Chondrocyte (in vitro differentiated cells): Measurements from ENCODE around the gene TTLL10. TPM values are rescaled to one million over a fixed set of nuclear protein-coding genes. Genes with fewer than 3 reads are reported as not detected.

Source experiments
- DNase-seq: peaks from one replicate; pipeline ENCODE4 v3.0.0; 2021; ENCODE audit warnings: mixed read lengths, low spot score
- H3K27ac Mint-ChIP-seq: one replicate; pipeline ENCODE4 v1.8.0; 2021; ENCODE audit warnings: mild to moderate bottlenecking, moderate library complexity, mixed read lengths; ENCODE audit not compliant: unreplicated experiment
- H3K27me3 Mint-ChIP-seq: 2 replicates; pipeline ENCODE4 v1.8.0; 2021; ENCODE audit warnings: low read depth, mixed read lengths
- H3K36me3 Mint-ChIP-seq: 2 replicates; pipeline ENCODE4 v1.8.0; 2021; ENCODE audit warnings: low read depth, mixed read lengths
- H3K4me1 Mint-ChIP-seq: 2 replicates; pipeline ENCODE4 v1.8.0; 2021; ENCODE audit warnings: low read depth, mild to moderate bottlenecking, mixed read lengths
- H3K4me3 Mint-ChIP-seq: one replicate; pipeline ENCODE4 v1.8.0; 2021; ENCODE audit warnings: mild to moderate bottlenecking, moderate library complexity, mixed read lengths; ENCODE audit not compliant: unreplicated experiment
- H3K9me3 Mint-ChIP-seq: 2 replicates; pipeline ENCODE4 v1.8.0; 2021; ENCODE audit warnings: low read depth, mixed read lengths
- CTCF ChIP-seq: fragments of 200-600 bp; sonication (generic); IDR thresholded peaks from 2 replicates; pipeline ENCODE4 v1.5.0; 2021; ENCODE audit warnings: antibody characterized with exemption, mild to moderate bottlenecking, moderate library complexity
- total RNA-seq: library from RNA; stranded (reverse); gene quantifications from 3 replicates; pipeline ENCODE4 v1.2.1, GENCODE V29; 2021

TTLL10 gene
- total RNA-seq, 1 donor from 2014 or later: not detected

- H3K27me3 Mint-ChIP-seq: no peaks in the 10 kb centered on the region
Measured at GRCh38 chr1:1205769-1206375, 32.2 kb downstream of the TTLL10 start.

GRCh38 chr1:1206376-1206965 is 32.8 kb downstream of the TTLL10 start, which contains the start of gene TNFRSF18:
Gene TNFRSF18 (minus strand): TSS chr1:1206592. CDS start chr1:1206571, 21 bp downstream.
- Mint-ChIP-seq H3K4me3 (no peak within 1 kb of the TSS), H3K36me3 (no peaks in the 10 kb centered on the region), H3K9me3 (no peaks in the 10 kb centered on the region), H3K27me3 (no peaks in the 10 kb centered on the region), H3K4me1 (peaks cover 12% of the 10 kb centered on the region), H3K27ac (no peak within 1 kb of the TSS)
- peak; percentile 82 for DNase-seq
- no peak for TF ChIP-seq CTCF

More at GRCh38 chr1:1205769-1206375, 32.2 kb downstream of the TTLL10 start:
- no peak for TF ChIP-seq CTCF
- H3K36me3 Mint-ChIP-seq: no peaks in the 10 kb centered on the region
- no peaks in the 10 kb centered on the region for H3K9me3 Mint-ChIP-seq
- no peak overlapping the region for H3K4me3 Mint-ChIP-seq
- peak; percentile 87 for DNase-seq
- peaks cover 12% of the 10 kb centered on the region for H3K4me1 Mint-ChIP-seq
- H3K27ac Mint-ChIP-seq: no peak overlapping the region

- Mint-ChIP-seq H3K4me1 (peaks cover 12% of the 10 kb centered on the region), H3K36me3 (no peaks in the 10 kb centered on the region), H3K27ac (no peak overlapping the region), H3K4me3 (no peak overlapping the region), H3K9me3 (no peaks in the 10 kb centered on the region), H3K27me3 (no peaks in the 10 kb centered on the region)
- peak; percentile 82 for DNase-seq
- TF ChIP-seq CTCF: peak; percentile 22
Measured at GRCh38 chr1:1206966-1207531, 33.4 kb downstream of the TTLL10 start.

- TF ChIP-seq CTCF: no peak
- Mint-ChIP-seq H3K9me3 (no peaks in the 10 kb centered on the region), H3K4me3 (no peak overlapping the region), H3K27me3 (no peaks in the 10 kb centered on the region), H3K36me3 (no peaks in the 10 kb centered on the region), H3K27ac (no peak overlapping the region), H3K4me1 (peaks cover 12% of the 10 kb centered on the region)
- DNase-seq: peak; percentile 50
Measured at GRCh38 chr1:1207571-1207892, 33.9 kb downstream of the TTLL10 start.

- peak overlapping the region; percentile 73 for H3K27ac Mint-ChIP-seq
Measured at GRCh38 chr1:1208713-1209433, 35.2 kb downstream of the TTLL10 start.

More at GRCh38 chr1:1208713-1209433, 35.2 kb downstream of the TTLL10 start:
- H3K9me3 Mint-ChIP-seq: no peaks in the 10 kb centered on the region
- TF ChIP-seq CTCF: no peak
- peak; percentile 88 for DNase-seq
- H3K36me3 Mint-ChIP-seq: no peaks in the 10 kb centered on the region
- H3K27me3 Mint-ChIP-seq: no peaks in the 10 kb centered on the region
- H3K4me3 Mint-ChIP-seq: no peak overlapping the region
- peaks cover 12% of the 10 kb centered on the region for H3K4me1 Mint-ChIP-seq
